HG03575 (cell line): ENCODE data around the gene HAGH.
A peak's percentile ranks its signal among the peaks of the same experiment; 100 is the strongest.

Experiments
- ATAC-seq: cut with Tn5 transposase; IDR thresholded peaks from one replicate; pipeline ENCODE4 v1.9.1; 2021; ENCODE audit not compliant: unreplicated experiment, insufficient number of reproducible peaks, low FRiP score; ENCODE audit errors: extremely low read depth

HAGH gene

DNA sequence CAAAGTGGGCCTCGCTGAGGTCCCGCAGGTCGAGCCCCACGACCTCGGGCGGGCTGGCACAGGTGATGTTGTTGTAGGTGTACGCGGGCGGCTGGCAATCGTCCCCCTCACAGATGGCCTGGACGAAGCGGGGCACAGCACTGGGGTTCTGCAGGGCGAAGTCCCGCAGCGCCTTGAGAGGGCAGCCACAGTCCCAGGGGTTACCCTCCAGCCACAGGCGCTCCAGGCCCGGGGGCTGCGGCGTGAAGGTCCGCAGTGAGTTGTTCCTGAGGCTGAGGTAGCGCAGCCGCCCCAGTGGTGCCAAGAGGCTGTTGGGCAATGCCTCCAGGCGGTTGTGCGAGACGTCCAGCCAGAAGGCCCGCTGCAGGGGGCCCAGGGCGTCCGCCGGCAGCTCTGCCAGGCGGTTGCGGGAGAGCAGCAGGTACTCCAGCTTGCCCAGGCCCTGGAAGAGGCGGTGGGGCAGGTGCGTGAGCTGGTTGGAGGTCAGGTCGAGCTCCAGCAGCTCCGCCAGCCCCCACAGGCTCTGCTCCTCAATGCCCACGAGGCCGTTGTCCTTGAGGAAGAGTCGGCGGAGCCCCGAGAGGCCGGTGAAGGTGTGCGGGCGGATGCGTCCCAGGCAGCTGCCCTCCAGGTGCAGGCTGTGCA lies 35.9 kb downstream of the HAGH start:
- ATAC-seq, result no peak

DNA sequence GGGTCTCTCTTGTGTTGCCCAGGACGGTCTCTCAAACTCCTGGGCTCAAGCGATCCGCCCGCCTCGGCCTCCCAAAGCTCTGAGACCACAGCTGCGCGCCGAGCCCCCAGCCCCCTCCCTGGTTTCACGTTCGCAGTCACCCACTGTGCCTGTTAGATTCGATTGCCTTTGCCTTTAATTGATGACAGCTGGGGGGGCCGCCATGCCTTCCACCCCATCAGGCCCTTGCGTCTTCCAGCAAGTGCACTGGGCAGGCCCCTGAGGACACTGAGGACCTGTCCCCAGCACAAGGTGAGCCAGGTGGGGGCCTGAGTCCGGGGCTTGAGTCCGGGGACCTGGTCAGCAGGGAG lies 36.4 kb downstream of the HAGH start:
- no peak for ATAC-seq

DNA sequence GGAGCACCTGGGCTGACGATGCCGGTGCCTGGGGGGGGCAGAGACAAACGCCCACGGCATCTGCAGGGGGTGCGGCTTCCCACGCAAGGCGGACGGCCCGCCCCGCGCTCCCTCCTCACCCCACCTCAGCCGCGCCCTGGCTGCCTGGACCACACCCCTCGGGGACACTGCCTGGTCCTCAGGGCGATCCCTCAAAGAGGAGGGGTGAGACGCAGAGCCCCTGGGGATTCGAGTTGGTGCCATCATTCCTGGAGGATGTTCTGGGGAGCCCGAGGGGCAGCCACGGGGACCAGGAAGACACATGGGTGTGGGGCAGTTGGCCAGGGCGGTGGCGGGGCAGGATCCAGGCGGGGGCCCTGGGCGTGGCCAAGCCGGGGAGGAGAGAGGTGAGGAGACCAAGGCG lies 37.0 kb downstream of the HAGH start:
- no peak for ATAC-seq

DNA sequence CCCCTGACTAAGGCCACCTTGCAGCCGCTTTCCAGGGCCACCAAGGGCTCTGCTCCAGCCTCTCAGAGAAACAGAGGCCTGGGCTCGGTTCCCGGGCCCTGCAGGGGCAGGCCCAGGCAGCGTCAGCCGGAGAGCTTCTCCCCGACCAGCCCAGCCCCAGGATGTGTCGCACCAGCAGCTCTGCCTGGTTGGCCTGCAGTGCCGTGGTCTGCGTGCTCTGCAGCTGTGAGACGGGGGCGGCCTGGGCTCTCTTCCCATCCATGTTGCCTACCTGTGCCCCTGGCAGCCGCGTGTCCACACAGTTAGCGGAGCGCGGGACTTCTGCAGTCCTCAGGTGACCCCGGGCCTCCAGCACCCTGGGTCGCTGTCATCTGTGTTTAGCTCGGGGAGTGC lies 37.9 kb downstream of the HAGH start:
- no peak for ATAC-seq

DNA sequence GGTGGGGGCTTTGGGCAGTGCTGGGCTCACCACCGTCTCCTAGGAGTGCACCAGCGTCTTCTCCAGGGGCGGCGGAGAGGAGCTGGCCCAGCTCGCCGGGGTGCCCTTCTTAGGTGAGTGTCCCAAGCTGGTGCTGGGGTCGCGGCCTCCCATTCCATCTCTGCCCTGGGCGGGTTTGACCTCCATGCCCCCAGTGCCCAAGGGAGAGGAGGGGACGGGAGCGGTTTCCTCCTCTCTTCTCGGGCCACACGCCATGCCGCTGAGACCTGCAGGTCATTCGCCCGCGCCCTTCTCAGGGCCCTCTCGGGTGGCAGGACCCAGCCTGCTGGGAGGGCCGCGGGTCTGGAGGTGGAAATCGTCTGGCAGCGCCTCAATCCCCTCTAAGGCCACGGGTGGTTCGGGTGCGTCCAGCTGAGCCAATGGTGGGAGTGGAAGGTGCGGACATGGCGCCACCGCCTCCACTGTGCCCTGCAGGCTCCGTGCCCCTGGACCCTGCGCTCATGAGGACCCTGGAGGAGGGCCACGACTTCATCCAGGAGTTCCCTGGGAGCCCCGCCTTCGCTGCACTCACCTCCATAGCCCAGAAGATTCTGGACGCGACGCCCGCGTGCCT lies 38.4 kb downstream of the HAGH start:
- ATAC-seq, result no peak

DNA sequence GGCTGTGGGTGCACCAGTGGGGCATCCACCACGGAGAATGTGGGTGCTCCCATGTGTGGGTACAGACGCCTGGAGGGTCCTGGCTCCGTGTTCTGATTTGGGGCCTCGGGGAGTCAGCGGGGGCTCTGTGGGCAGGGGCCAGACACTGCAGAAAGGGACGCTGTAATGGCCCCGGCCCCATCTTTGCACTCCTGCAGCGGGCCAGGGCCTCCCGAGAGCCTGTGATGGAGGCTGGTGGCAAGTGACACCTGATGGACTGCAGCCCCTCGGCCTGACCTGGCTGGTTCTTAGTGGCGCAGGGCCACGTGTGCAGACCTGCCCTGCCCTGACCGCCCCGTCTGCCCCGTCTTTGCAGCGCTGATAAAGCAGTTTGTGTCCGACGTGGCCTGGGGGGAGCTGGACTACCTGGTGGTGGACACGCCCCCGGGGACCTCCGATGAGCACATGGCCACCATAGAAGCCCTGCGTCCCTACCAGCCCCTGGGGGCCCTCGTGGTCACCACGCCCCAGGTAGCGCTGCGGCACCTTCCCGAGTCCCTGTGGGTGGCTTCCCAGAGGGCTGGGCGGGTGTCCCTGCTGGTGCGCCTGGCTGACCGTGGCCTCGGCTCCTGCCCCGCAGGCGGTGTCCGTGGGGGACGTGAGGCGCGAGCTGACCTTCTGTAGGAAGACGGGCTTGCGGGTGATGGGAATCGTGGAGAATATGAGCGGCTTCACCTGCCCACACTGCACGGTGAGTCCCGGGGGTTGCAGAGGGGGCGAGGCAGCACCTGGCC lies 39.1 kb downstream of the HAGH start:
- ATAC-seq, result no peak

DNA sequence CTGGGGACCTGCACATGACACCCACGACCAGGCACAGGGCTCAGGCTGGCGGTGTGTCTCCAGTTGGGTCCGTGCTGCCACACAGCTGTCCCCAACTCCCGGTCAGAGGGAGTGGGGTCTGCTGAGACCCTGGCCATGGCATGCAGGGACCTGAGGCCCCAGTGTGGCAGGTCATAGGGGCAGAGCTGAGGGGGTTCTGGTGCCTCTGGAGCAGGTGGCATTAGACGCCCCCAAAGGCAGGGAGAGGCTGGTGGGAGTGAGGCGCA lies 39.6 kb downstream of the HAGH start:
- no peak for ATAC-seq

DNA sequence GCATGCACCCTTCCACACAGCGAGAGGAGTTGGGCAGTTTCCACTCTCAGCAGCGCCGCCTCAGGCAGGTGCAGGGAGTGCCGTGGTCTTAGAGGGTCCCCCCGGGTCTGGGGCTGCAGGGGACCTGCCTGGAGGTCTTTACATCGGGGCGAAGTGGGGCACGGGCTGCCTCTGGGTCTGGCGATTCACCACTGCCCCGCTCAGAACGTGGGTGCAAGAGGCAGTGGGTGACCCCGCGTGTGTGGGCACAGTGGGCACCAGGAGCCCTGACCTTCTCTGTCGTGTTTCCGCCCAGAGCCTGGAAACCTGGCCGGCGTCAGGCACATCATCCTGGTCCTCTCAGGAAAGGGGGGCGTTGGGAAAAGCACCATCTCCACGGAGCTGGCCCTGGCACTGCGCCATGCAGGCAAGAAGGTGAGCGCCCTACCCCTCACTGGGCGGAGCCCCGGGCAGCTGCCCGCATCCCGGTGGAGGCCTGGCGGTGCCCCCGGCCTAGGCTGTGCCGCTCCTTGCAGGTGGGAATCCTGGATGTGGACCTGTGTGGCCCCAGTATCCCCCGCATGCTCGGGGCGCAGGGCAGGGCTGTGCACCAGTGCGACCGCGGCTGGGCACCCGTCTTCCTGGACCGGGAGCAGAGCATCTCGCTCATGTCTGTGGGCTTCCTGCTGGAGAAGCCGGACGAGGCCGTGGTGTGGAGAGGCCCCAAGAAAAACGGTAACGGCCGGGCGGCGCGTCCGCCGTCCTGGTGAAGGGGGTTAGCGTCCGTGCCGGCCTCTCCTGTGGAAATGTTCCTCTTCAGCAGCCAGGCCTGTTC lies 40.2 kb downstream of the HAGH start:
- no peak for ATAC-seq

DNA sequence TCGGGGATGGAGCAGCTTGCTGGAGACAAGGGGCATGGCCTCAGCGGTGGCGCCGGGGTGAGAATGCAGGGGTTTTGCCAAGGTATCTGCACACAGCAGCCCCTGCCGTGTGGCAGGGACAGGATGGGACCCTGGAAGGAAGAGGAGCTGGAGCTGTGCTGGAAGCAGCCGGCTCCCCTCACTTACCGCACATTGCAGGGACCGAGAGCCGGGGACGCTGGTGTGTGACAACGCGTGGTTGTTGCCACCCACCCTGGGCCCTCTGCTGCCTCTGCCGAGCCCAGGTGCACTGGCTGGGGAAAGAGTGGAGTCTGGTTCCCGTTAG lies 40.8 kb downstream of the HAGH start:
- ATAC-seq, result no peak

DNA sequence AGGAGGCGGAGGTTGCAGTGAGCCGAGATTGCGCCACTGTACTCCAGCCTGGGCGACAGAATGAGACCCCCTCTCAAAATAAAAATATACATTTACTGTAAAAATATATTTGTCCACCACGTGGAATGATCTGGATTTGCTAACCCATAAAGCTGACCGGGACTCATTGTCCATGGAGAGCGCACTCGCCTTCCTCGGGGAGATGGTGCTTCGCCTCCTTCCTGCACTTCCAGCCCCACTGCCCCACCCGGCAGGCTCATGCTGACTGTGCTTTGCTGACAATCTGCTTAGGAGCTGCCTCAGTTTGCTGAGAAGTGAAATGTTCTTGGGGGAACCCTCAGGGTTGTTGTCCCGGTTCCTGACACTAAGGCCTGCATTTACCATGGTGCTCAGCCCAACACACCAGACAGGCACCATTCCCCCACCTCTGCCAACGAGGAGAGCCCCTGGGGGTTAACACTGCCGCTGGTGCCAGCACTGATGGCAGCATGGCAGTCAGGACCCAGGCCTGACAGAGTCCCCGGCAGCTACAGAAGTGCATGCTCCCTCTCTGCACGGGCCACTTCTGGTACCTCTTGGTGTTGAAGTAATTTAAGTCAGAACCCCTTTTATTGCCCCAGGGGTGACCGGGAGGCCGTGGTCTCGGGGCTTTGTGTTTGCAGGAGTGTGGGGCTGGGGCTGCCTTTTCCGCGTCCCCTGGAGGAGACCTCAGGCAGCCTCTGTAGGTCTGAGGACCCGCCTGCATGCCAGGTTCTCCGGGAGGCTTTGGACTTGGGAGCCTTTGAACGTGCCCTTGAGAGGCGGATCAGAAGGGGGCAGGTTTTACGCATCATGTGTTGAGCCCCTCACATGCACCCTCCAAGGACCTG lies 41.4 kb downstream of the HAGH start:
- ATAC-seq, result no peak

DNA sequence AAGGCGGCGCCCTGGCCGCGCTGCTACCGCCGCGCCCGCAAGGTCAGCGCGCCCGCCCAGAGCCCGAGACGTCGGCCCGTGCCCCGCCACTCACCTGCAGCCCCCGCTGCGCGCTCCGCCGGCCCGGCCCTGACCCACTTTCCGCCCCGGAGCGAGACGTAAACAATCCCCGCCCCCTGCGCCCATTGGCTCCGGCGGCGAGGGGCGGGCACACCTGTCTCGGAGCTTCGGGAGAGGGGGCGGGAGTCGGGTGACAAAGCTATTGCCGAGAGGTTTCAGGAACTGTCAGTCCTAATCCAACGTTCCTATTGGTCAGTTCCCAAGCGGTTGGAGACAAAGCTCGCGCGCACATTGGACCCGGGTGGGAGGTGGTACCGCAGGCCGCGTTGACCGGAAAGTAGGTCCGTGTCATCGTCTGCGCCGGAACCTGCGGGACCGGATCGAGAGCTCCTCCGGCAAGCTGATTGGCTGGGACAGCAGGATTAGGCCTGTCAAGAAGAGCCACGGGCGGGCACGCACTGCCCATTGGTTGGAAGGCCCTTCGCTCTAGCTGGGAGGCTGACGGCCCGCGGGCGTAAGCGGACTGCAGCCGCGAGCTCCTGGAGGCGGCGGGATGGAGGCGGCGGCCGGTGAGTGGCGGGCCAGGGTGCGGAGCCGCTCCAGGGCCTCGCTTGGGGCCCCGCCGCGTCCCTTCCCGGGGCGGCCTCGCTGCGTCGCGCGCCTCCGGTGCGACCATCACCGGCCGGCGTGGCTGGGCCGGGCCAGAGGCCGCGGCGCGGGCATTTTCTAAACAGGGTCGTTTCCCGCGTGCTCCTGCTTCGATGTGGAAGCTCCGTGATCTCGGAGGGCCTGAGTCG lies 44.0 kb downstream of the HAGH start, which contains the start of the genes NUBP2 and SPSB3:
Gene NUBP2, plus strand, starts transcription at position 553 of the 857 bp plus-strand sequence. Its CDS starts 61 bp downstream, at position 614.
Gene SPSB3, minus strand, starts transcription at position 164 of the 857 bp plus-strand sequence. CDS start 1,088 bp downstream, outside the sequence.
- peak; percentile 60 for ATAC-seq

DNA sequence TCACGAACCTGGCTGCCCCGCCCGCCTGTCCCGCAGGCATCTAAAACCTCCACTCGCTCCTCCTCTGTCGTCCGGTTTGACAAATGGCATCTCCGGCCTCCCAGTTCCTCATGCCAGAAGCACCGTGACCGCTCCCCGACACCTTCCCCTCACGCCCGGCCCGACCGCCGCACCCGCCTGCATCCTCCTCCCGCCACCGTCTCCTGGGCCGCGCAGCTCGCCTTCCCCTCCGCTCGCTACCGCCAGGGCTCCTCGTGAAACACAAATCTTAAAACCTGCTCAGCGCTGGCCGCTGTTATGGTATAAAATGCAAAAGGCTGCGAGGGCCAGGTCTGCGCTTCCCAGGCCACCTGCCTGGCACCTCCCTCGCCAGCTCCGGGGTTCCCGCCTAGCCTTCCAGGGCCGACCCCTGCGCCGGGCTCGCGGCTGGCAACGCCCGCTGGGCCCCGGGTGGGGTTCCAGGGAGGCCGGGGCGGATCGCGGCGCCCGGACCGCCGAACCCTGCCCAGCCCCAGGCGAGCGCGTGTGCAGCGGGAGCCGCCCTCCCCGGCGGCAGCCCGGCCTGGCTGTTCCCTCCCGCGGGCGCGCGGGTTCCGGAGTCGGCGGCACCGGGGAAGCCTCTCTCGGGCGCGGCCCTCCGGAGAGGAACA lies 44.7 kb downstream of the HAGH start:
- no peak for ATAC-seq

DNA sequence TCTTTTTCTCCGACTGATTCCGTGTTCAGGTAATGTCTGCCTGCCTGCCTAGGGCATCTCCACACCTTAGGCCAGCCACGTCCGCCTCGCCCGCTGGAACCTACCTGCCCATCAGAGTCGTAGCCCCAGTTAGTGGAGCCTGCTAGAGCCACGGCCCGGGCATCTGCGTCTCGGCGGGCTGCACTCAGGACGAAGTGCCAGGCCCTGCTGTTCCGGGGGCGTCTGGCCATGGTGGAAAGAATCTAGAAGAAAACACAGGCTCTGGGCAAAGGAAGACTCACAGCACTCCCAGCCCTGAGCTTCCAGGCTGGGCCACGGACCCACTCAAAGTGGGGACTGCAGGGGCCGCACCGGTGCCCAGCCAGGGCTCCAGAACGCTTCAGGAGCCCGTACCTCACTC lies 45.4 kb downstream of the HAGH start:
- ATAC-seq, result no peak

DNA sequence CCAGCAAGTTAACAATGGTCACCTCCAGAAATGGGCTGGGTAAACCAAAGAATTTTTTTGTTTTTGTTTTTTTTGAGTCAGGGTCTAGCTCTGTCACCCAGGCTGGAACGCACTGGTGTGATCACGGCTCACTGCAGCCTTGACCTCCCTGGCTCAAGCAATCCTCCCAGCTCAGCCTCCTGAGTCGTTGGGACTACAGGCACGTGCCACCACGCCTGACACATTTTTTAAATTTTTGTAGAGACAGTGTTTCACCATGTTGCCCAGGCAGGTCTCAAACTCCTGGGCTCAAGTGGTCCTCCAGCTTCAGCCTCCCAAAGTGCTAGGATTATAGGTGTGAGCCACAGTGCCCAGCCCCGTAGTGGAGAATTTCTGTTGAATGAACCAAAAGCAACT lies 46.0 kb downstream of the HAGH start:
- ATAC-seq, result no peak

DNA sequence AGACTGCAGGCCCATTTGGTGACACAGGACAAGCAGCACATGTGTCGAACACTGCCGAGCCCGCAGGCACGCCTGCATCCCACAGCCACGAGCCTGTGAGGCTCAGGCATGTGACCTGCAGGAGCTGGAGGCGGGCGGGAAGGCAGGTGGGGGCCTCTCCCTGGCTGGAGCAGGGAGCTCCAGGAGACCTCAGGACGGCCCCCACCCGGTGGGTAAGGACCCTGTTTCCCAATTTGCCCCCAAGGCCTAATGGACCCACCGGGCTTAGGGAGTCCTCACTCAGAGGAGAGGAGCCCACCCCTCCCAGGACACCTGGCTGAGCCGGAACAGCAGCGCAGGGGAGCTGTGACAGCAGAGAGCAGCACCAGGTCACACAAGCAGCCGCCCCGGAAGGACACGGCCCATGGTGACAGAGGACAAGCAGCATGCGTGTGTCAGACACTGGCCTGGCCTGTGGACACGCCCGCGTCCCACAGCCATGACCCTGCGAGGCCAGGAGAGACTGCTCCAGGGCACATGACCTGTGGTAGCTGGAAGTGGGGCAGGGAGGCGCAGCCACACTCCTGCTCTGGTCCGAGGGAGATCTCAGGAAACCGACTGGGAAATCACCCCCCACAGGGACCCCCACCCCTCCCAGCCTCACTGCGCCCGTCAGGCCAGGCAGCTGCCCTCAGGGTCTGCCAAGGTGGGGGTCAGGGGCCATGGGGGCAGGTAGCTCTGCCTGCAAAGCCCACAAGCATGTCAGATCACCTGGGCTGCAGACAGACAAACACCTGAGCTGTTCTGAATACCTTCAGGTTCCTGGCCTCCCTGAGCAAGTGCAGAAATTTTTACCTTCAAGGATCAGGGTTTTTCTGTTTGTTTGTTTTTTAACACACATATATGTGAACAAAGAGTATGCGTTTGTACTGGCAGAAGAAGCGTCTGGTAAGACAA lies 46.6 kb downstream of the HAGH start:
- ATAC-seq, result no peak

DNA sequence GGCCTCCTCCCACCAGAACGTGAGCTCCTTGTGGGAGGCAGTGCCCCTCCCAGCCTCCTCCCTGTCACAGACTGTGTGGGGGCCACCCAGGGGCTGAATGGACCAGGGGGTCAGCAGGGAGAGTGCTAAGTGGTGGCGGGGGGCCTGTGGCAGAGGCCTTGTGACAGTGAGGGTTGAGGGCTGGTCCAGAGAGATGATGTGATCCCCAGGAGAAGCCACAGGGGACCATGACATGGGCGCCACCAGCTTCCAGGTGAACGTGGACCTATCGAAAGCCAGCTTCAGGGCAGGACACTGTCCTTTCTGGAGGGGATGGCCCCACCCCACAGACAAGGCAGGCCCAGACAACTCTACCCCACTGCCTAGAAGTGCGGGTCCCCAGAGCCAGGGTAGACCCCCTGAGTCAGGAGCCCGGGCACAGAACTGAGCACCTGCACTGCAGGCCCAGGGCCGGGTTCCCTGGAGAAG lies 47.4 kb downstream of the HAGH start:
- ATAC-seq, result no peak
